Stimulated activated CD8-positive, alpha-beta memory T cell treated with anti-CD3 and anti-CD28 coated beads, Interleukin-4, amount 100 ng/mL, for 48 hours (primary cell): ENCODE measurements around the gene METTL3.

Source experiments
- DNase-seq: peaks from one replicate; pipeline ENCODE4 v3.0.0-alpha.2; 2020

The METTL3 gene

GRCh38 chr14:21525962-21526671 lies 15.0 kb upstream of the METTL3 start, which contains the start of gene SALL2:
SALL2 (minus strand) TSS chr14:21526346; CDS start chr14:21526127, 219 bp downstream.
- peak; percentile 81 for DNase-seq

GRCh38 chr14:21525571-21525961 lies 14.4 kb upstream of the METTL3 start:
- no peak for DNase-seq

DNA sequence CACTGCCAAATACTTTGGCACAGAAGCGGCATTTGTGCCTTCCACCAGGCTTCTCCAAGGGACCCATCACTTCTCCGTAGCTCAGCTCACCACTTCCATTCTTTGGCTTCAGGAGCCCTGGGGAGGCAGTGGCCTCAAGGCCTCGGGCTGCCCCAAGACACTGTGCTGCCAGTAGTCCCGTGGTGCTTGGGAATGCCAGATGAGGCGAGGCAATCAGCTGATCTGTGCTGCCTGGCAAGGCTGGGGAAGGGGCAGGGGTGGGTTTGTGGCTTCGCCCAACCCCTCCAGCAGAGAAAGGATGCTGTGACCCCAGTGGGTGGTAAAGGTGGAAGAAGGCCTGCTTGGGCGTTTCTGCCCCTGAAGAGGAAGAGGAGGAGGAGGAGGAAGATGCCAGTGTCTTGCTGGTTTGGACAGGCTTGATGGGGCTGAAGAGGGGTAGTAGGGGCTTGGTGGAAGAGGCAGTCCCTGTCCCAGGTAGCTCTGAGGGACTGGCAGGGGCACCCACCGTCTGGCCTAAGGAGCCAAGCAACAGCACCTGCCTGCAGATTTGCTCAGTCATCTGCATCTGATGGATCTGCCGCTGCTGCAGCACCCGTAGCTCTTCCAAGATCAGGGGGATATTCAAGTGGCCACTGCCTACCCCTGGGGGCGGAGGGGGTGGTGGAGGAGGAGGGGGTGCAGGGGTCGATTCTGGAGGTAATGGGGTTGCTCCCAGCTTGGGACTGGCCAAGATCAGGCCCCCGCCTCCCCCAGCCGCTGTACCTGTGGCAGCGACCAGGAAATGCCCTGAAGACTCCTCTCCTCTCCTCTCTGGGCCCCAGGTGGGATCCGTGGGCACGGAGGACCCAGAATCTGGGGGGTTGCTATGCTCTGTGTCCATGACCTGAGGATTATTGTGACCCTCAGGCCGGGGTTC lies 13.7 kb upstream of the METTL3 start:
- DNase-seq, result no peak

DNA sequence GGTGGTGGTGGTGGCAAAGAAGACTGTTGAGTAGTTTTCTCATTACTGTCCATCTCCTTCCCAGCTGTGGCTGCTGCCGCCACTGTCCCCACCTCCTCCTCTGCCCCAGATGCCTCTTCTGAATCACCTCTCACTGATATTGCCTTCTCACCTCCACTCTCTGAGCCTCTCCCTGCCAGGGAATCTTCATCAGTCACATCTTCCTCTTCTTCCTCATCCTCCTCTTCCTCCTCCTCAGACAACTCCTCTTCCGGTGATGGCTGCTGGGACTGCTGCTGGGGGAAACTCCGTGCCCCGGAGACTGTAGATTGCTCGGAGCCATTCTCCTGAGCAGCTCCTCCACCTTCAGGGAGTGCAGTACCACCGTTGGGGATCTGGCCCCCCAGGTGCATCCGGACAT lies 12.1 kb upstream of the METTL3 start:
- no peak for DNase-seq

GRCh38 chr14:21521501-21521900 lies 10.4 kb upstream of the METTL3 start:
- no peak for DNase-seq

- DNase-seq, result no peak
Measured at GRCh38 chr14:21520767-21521166, 9.6 kb upstream of the METTL3 start.

- DNase-seq, result no peak
Measured at GRCh38 chr14:21518725-21519124, 7.6 kb upstream of the METTL3 start.

GRCh38 chr14:21514341-21514740 lies 3.2 kb upstream of the METTL3 start:
- DNase-seq, result no peak

- DNase-seq, result no peak
Measured at GRCh38 chr14:21509432-21510143, 1.6 kb downstream of the METTL3 start.

DNA sequence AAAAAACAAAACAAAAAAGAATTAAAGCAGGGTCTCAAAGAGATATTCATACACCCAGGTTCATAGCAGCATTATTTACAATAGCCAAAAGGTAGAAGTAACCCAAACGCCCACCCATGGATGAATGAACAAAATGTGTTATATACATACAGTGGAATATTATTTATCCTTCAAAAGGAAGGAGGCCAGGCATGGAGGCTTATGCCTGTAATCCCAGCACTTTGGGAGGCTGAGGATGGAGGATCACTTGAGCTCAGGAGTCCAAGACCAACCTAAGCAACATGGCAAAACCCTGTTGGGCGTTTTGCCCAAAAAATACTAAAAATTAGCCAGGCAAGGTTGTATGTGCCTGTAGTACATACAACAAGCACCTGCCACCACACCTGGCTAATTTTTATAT lies 4.6 kb downstream of the METTL3 start:
- no peak for DNase-seq

DNA sequence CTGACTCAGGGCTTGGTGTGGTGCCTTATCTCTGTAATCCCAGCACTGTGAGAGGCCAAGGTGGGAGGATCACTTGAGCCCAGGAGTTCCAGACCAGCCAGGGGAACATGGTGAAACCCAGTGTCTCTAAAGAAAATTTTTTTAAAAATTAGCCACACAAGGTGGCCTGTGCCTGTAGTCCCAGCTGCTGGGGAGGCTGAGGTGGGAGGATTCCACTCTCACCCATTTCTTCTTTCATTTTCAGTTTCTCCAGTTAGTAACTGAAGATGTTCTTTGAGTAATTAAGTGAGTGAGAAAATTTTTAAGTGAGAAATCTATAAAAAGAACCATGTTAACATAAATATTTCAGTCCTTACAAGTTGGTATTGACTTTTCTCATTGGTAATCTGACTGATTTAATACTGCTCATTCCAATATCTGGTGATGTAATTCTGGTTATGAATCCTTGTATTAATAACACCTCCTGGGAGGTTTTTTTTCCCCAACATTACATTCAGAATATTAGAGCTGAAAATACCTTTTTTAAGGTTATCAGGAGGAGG lies 6.1 kb downstream of the METTL3 start:
- no peak for DNase-seq

GRCh38 chr14:21503376-21503775 lies 7.8 kb downstream of the METTL3 start:
- DNase-seq, result no peak

DNA sequence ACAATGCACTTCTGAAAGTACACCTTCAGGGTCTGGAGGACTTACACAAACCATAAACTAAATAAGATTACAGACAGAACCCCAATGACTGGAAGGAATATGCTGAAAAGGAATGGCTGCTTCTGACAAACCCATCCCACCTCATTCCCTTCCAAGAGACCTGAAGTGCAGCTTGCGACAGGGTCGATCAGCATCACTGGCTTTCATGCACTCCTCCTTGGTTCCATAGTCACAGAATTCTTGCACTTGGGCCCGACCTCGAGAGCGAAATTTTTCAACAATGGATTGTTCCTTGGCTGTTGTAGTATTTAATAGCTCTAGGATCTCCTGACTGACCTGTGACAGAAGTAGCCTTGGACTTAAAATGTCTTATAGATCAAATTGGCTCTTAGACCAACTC lies 9.6 kb downstream of the METTL3 start:
- DNase-seq, result no peak

DNA sequence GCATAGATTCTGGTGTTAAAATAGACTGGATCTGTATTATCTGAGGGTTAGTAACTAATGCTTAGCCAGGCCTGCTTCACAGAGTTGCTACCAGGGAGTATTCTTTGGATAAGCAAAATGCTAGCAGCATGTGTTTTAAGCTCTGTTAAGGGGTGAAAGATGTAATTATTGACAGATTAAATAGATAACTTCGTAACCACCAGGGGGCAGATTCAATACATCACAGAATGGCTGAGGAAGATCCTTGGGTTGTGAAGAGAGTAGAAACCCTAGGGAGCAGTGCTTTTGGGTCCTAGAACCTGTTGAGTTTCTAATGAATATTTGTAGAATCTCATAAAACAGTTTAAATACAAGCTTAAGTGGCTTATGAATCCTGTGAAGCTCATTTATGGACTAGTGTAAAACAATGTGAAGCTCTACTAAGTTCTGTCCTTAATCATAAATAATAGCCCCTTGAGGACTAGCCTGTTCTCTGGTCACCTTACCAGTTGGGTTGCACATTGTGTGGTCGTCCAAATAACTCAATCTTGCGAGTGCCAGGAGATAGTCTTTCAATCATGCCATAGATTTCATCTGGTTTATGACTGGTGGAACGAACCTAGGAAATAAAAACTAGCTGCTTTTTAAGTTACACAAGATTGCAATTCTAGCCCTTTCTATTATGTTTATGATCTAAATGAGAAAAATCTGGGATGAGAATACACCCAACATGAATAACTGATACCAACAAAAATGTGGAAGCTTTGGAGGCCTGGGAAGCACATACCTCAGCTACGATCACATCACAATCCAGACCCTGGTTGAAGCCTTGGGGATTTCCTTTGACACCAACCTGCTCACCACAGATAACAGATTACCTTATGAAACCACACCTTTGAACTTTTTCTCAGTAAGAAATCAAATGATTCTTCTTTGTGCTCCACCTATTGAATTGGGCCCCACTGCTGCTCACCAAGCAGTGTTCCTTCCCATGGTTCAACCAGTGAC lies 12.3 kb downstream of the METTL3 start:
- no peak for DNase-seq

- DNase-seq, result no peak
Measured at GRCh38 chr14:21496453-21496852, 14.7 kb downstream of the METTL3 start.

GRCh38 chr14:21494902-21495762 lies 16.0 kb downstream of the METTL3 start:
- no peak for DNase-seq

GRCh38 chr14:21486640-21487087 lies 24.5 kb downstream of the METTL3 start:
- DNase-seq, result no peak

GRCh38 chr14:21476925-21477681 lies 34.0 kb downstream of the METTL3 start, which contains the start of the genes RAB2B and TOX4:
RAB2B (minus strand) TSS chr14:21476959; CDS start chr14:21476872, 87 bp downstream.
TOX4 (plus strand) TSS chr14:21477195; CDS start chr14:21477279, 84 bp downstream.
- DNase-seq, result peak; percentile 91

DNA sequence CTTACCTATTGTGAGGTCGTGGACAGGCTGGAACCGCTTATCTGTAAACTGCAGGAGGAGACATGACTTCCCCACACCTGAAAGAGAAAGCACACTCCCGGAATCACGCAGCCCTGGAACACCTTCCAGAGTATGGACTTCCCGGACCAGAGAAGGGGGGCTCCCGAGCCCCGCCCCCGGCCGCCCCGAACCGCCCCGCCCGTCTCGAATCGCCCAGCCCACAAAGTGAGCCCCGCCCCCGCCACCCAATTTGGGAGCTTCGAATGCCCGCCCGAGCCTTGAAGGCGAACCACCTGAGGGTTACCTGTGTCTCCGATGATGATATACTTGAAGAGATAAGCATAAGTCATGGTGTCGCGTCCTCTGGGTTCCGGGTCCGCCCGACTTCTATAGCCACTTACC lies 34.6 kb downstream of the METTL3 start:
- DNase-seq, result peak; percentile 87
